GM12874 (cell line): Measurements from ENCODE around the gene CRIM1.

Experiments used
- TF ChIP-seq, protein P1 (sequence below): IDR thresholded peaks from 2 replicates; pipeline ENCODE4 v1.5.1; 2011; ENCODE audit warnings: low read depth, mild to moderate bottlenecking, control low read depth, low read length, moderate library complexity; ENCODE audit not compliant: insufficient read depth

CRIM1 gene

GRCh38 chr2:36453652-36454051, 98.1 kb downstream of the CRIM1 start:
- TF ChIP-seq, protein P1, sequence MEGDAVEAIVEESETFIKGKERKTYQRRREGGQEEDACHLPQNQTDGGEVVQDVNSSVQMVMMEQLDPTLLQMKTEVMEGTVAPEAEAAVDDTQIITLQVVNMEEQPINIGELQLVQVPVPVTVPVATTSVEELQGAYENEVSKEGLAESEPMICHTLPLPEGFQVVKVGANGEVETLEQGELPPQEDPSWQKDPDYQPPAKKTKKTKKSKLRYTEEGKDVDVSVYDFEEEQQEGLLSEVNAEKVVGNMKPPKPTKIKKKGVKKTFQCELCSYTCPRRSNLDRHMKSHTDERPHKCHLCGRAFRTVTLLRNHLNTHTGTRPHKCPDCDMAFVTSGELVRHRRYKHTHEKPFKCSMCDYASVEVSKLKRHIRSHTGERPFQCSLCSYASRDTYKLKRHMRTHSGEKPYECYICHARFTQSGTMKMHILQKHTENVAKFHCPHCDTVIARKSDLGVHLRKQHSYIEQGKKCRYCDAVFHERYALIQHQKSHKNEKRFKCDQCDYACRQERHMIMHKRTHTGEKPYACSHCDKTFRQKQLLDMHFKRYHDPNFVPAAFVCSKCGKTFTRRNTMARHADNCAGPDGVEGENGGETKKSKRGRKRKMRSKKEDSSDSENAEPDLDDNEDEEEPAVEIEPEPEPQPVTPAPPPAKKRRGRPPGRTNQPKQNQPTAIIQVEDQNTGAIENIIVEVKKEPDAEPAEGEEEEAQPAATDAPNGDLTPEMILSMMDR = no peak

DNA sequence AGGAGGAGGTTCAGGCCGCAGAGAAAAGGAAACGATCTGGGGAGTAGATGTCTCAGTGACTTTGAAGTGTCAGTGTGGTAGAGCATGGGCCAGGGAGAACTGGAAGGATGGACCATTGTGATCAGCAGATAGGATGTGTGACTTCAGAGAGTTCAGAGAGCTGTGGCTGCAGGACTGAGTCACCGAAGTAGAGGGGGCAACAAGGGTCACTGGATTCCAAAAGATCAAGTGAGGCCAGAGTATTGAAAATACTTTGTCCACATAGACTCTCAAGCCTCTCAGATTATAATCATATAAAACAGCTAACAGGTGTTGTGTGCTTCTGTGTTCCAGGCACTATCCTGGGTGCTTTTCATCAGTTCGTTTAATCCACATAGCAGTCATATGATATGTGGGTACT, 99.4 kb downstream of the CRIM1 start:
- TF ChIP-seq, protein P1 = no peak

DNA sequence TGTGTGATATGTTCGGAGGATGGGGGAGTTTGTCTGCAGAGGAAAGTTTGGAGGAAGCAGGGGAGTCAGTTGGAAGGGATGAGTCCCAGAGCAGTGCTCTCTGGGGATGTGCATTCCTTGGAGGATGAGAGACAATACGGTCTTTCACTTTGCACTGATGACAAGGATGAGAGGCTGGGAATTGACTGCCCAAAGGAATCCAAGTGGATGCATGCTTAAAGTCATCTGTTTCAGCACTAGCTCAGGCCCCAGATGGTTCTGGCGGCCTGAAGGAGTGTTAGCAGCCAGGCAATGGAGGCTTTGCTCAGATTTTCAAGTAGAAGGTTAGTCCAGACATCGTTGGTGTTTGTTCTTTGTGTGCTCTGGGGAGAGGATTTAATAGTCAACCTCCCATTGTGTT, 100.2 kb downstream of the CRIM1 start:
- TF ChIP-seq, protein P1 = no peak

DNA sequence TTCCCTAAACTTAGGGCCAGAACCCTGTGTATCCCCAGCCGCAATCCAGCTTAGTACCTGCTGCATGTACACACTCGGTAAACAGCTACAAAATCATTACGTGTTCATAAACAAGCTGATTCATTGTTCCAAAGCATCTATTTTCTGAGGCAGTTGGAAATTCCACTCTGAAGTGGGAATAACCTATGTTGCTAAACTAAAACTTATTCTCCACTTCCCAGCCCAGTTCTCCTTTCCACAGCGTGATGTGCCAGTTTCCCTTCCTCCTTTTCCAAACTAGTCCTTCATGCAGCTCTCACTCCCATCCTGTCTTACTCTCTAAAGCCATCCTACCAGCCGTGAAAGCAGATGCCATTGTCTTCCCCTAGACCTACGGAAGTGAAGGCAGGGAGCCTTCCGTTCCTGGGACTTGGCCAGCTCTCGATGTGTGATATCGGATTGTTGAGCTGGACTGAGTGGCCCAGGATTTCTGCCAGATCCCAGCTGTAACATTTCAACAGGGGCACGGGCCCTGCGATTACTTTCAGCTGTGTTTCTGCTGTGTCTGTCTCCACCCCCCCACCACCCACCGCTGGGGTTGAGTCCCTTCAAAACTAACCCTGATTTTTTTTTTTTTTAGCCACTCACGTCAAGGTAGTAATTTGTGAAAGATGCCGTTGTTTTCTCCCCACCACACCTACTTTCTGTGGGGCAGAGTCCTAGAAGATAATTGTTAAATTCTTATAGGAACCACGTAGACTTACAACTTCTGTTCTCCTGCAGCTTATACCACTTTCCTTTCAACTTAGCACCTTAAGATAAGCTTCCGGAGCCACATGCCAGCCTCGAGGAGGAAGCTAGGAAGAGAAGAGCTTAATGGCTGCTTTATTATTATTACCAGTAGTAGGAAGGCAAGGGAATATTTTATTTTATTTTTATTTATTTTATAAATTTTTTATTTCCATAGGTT, 100.9 kb downstream of the CRIM1 start:
- TF ChIP-seq, protein P1 = no peak

- TF ChIP-seq, protein P1 = no peak
Measured at GRCh38 chr2:36458106-36458505, 102.5 kb downstream of the CRIM1 start.

DNA sequence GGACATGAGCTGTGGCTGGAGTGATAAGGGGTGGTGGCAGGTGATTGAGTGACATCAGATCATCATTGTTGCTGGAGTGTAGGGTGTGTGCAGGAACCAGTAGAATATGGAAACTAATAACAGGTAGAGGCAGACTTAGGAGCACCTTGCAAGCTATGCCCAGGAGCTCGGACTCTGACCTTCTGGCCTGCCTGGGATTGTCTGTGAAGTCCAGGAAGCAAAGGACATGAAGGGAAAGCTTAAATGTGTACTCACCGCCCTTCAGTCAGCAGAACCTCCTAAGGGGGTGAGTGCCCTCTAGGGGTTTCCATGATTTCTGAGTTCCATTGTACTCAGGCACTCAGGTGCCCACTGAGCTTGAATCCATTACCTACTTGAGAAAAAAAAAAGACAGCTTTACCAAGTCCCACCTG, 104.2 kb downstream of the CRIM1 start:
- TF ChIP-seq, protein P1 = no peak

GRCh38 chr2:36461039-36461681, 105.6 kb downstream of the CRIM1 start:
- TF ChIP-seq, protein P1 = no peak
